ENCODE measurements around the gene FANCC.

Gene FANCC

GRCh38 chr9:95099321-95100070, 218.0 kb downstream of the FANCC start:
- Histone ChIP-seq H3K9me3 (ENCODE audit: severe bottlenecking) (no peaks in the 10 kb centered on the region), H3K36me3 (peaks cover 41% of the 10 kb centered on the region), H3K27me3 (ENCODE audit: insufficient read depth, low read depth, severe bottlenecking) (no peaks in the 10 kb centered on the region), H3K27ac (no peak overlapping the region), H3K4me3 (ENCODE audit: low read depth, low read length) (no peak overlapping the region)
- no peak for DNase-seq
- TF ChIP-seq, protein P1, sequence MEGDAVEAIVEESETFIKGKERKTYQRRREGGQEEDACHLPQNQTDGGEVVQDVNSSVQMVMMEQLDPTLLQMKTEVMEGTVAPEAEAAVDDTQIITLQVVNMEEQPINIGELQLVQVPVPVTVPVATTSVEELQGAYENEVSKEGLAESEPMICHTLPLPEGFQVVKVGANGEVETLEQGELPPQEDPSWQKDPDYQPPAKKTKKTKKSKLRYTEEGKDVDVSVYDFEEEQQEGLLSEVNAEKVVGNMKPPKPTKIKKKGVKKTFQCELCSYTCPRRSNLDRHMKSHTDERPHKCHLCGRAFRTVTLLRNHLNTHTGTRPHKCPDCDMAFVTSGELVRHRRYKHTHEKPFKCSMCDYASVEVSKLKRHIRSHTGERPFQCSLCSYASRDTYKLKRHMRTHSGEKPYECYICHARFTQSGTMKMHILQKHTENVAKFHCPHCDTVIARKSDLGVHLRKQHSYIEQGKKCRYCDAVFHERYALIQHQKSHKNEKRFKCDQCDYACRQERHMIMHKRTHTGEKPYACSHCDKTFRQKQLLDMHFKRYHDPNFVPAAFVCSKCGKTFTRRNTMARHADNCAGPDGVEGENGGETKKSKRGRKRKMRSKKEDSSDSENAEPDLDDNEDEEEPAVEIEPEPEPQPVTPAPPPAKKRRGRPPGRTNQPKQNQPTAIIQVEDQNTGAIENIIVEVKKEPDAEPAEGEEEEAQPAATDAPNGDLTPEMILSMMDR (IDR thresholded peaks at IDR 0.05; ENCODE audit: low read depth, low read length) = no peak

DNA sequence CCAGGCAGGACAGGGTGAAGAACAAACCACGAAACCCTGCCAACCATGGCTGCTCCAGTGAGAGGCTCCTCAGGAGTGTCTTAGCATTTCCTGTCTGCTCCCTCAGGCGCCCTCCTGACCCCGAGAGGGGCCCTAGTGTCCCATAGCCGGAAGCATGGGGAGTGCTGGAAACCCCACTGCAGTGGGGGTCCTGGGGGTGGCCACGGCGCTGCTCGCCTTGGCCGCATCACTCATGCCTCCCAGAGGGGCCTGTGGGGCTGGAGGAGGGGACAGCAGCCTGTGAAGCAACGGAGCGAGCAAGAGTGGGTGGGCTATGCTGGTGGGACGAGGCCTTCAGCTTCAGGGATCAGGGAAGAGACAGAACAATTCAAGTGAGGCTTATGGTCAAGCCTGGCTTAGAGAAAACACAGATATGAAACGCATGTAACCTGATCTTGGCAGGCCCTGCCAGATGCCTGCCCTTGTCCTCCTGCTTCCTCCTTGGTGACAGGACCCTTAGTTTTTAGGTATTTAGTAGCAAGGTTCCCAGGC, 219.1 kb downstream of the FANCC start:
- Histone ChIP-seq H3K9me3 (ENCODE audit: severe bottlenecking) (no peaks in the 10 kb centered on the region), H3K27me3 (ENCODE audit: insufficient read depth, low read depth, severe bottlenecking) (no peaks in the 10 kb centered on the region), H3K27ac (no peak overlapping the region), H3K36me3 (peaks cover 41% of the 10 kb centered on the region), H3K4me3 (ENCODE audit: low read depth, low read length) (no peak overlapping the region)
- DNase-seq = no peak
- TF ChIP-seq, protein P1 (IDR thresholded peaks at IDR 0.05; ENCODE audit: low read depth, low read length) = no peak

GRCh38 chr9:95097279-95097678, 220.2 kb downstream of the FANCC start:
- Histone ChIP-seq H3K27me3 (ENCODE audit: insufficient read depth, low read depth, severe bottlenecking) (no peaks in the 10 kb centered on the region), H3K36me3 (peaks cover 31% of the 10 kb centered on the region), H3K9me3 (ENCODE audit: severe bottlenecking) (no peaks in the 10 kb centered on the region), H3K27ac (no peak overlapping the region), H3K4me3 (ENCODE audit: low read depth, low read length) (no peak overlapping the region)
- TF ChIP-seq, protein P1 (IDR thresholded peaks at IDR 0.05; ENCODE audit: low read depth, low read length) = no peak
- no peak for DNase-seq

GRCh38 chr9:95096807-95097206, 220.7 kb downstream of the FANCC start:
- H3K36me3 ChIP-seq = peaks cover 31% of the 10 kb centered on the region
- H3K9me3 ChIP-seq (ENCODE audit: severe bottlenecking) = no peaks in the 10 kb centered on the region
- TF ChIP-seq, protein P1 (IDR thresholded peaks at IDR 0.05; ENCODE audit: low read depth, low read length) = peak; percentile 45; the same call in 1 of the 2 replicates
- DNase-seq = no peak
- no peak overlapping the region for H3K27ac ChIP-seq
- H3K4me3 ChIP-seq (ENCODE audit: low read depth, low read length) = no peak overlapping the region
- H3K27me3 ChIP-seq (ENCODE audit: insufficient read depth, low read depth, severe bottlenecking) = no peaks in the 10 kb centered on the region

DNA sequence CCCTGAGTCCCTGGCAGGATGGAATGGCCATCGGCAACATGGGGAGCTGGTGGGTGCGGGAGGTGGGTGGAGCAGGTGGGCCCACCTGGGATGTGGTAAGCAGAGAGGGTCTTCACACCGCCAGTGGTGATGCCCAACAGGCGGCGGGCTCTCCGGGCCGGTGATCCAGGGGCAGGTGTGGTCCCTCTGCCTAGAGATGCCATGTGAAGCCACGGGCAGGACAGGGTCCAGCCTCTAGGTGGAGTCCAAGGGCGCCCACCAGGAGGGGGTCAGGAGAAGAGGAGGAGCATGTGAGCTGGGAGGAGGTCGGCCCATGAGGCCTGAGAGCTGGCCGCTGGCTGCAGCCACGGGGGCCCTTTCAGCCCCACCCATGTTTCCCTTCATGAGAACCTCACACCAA, 221.1 kb downstream of the FANCC start:
- Histone ChIP-seq H3K4me3 (ENCODE audit: low read depth, low read length) (no peak overlapping the region), H3K27me3 (ENCODE audit: insufficient read depth, low read depth, severe bottlenecking) (no peaks in the 10 kb centered on the region), H3K9me3 (ENCODE audit: severe bottlenecking) (no peaks in the 10 kb centered on the region), H3K27ac (no peak overlapping the region), H3K36me3 (peaks cover 28% of the 10 kb centered on the region)
- TF ChIP-seq, protein P1 (IDR thresholded peaks at IDR 0.05; ENCODE audit: low read depth, low read length) = peak; percentile 66
- DNase-seq = peak; percentile 58

Data from WERI-Rb-1 (cell line).